HUES48 (cell line): ENCODE data around the gene ZFYVE21.

Experiments used
- H3K27ac ChIP-seq: one replicate; pipeline ENCODE4 v1.7.0; 2013; ENCODE audit warnings: low read depth, low read length, inconsistent platforms
- H3K27me3 ChIP-seq: 2 replicates; pipeline ENCODE4 v1.6.1; 2013; ENCODE audit warnings: mild to moderate bottlenecking, low read length; ENCODE audit not compliant: control insufficient read depth, insufficient read depth
- H3K36me3 ChIP-seq: 2 replicates; pipeline ENCODE4 v1.6.1; 2013; ENCODE audit warnings: low read length; ENCODE audit not compliant: control insufficient read depth, insufficient read depth
- H3K4me1 ChIP-seq: 2 replicates; pipeline ENCODE4 v1.6.1; 2013; ENCODE audit warnings: mild to moderate bottlenecking, low read length; ENCODE audit not compliant: control insufficient read depth, insufficient read depth
- H3K4me3 ChIP-seq: 2 replicates; pipeline ENCODE4 v1.5.1; 2013; ENCODE audit warnings: mild to moderate bottlenecking, low read depth, low read length
- H3K9ac ChIP-seq: 2 replicates; pipeline ENCODE4 v1.6.1; 2013; ENCODE audit warnings: mild to moderate bottlenecking, low read depth, low read length, moderate library complexity
- H3K9me3 ChIP-seq: 2 replicates; pipeline ENCODE4 v1.6.1; 2013; ENCODE audit warnings: low read length; ENCODE audit not compliant: control insufficient read depth, insufficient read depth

ZFYVE21 gene

GRCh38 chr14:103735439-103735814, 19.8 kb downstream of the ZFYVE21 start:
- Histone ChIP-seq H3K27me3 (no peaks in the 10 kb centered on the region), H3K36me3 (peaks cover 29% of the 10 kb centered on the region), H3K9ac (no peak overlapping the region), H3K9me3 (no peaks in the 10 kb centered on the region), H3K4me3 (no peak overlapping the region), H3K4me1 (no peaks in the 10 kb centered on the region), H3K27ac (no peak overlapping the region)

GRCh38 chr14:103735815-103736545, 20.4 kb downstream of the ZFYVE21 start:
- no peak overlapping the region for H3K27ac ChIP-seq
- peaks cover 26% of the 10 kb centered on the region for H3K36me3 ChIP-seq
- H3K27me3 ChIP-seq, result no peaks in the 10 kb centered on the region
- H3K9me3 ChIP-seq, result no peaks in the 10 kb centered on the region
- H3K4me3 ChIP-seq, result no peak overlapping the region
- no peak overlapping the region for H3K9ac ChIP-seq
- H3K4me1 ChIP-seq, result no peaks in the 10 kb centered on the region

GRCh38 chr14:103736546-103737431, 21.2 kb downstream of the ZFYVE21 start:
- Histone ChIP-seq H3K36me3 (peaks cover 22% of the 10 kb centered on the region), H3K4me1 (no peaks in the 10 kb centered on the region), H3K27me3 (no peaks in the 10 kb centered on the region), H3K9me3 (no peaks in the 10 kb centered on the region), H3K4me3 (no peak overlapping the region), H3K27ac (no peak overlapping the region), H3K9ac (no peak overlapping the region)

GRCh38 chr14:103737432-103738045, 21.9 kb downstream of the ZFYVE21 start:
- H3K36me3 ChIP-seq, result peaks cover 19% of the 10 kb centered on the region
- no peaks in the 10 kb centered on the region for H3K27me3 ChIP-seq
- no peak overlapping the region for H3K4me3 ChIP-seq
- no peak overlapping the region for H3K27ac ChIP-seq
- no peak overlapping the region for H3K9ac ChIP-seq
- H3K4me1 ChIP-seq, result no peaks in the 10 kb centered on the region
- no peaks in the 10 kb centered on the region for H3K9me3 ChIP-seq

- no peaks in the 10 kb centered on the region for H3K27me3 ChIP-seq
- no peak overlapping the region for H3K9ac ChIP-seq
- H3K36me3 ChIP-seq, result peaks cover 12% of the 10 kb centered on the region; the same call in 1 of the 2 replicates
- H3K27ac ChIP-seq, result no peak overlapping the region
- no peak overlapping the region for H3K4me3 ChIP-seq
- no peaks in the 10 kb centered on the region for H3K4me1 ChIP-seq
- no peaks in the 10 kb centered on the region for H3K9me3 ChIP-seq
These were observed 22.6 kb downstream of the ZFYVE21 start for GRCh38 chr14:103738166-103738565.

GRCh38 chr14:103738701-103739451, 23.3 kb downstream of the ZFYVE21 start:
- H3K4me3 ChIP-seq, result no peak overlapping the region
- H3K27me3 ChIP-seq, result no peaks in the 10 kb centered on the region
- H3K36me3 ChIP-seq, result peaks cover 5% of the 10 kb centered on the region; the same call in 1 of the 2 replicates
- no peaks in the 10 kb centered on the region for H3K4me1 ChIP-seq
- no peak overlapping the region for H3K9ac ChIP-seq
- no peak overlapping the region for H3K27ac ChIP-seq
- H3K9me3 ChIP-seq, result no peaks in the 10 kb centered on the region

GRCh38 chr14:103739466-103739792, 23.8 kb downstream of the ZFYVE21 start:
- no peaks in the 10 kb centered on the region for H3K36me3 ChIP-seq
- no peaks in the 10 kb centered on the region for H3K9me3 ChIP-seq
- no peak overlapping the region for H3K9ac ChIP-seq
- H3K4me1 ChIP-seq, result no peaks in the 10 kb centered on the region
- H3K27me3 ChIP-seq, result no peaks in the 10 kb centered on the region
- H3K27ac ChIP-seq, result no peak overlapping the region
- no peak overlapping the region for H3K4me3 ChIP-seq

- no peaks in the 10 kb centered on the region for H3K27me3 ChIP-seq
- H3K4me3 ChIP-seq, result no peak overlapping the region
- H3K27ac ChIP-seq, result no peak overlapping the region
- no peaks in the 10 kb centered on the region for H3K9me3 ChIP-seq
- H3K4me1 ChIP-seq, result no peaks in the 10 kb centered on the region
- H3K9ac ChIP-seq, result no peak overlapping the region
- no peaks in the 10 kb centered on the region for H3K36me3 ChIP-seq
These were observed 24.3 kb downstream of the ZFYVE21 start for GRCh38 chr14:103739793-103740501.

GRCh38 chr14:103740991-103741689, 25.5 kb downstream of the ZFYVE21 start:
- Histone ChIP-seq H3K4me1 (no peaks in the 10 kb centered on the region), H3K27me3 (no peaks in the 10 kb centered on the region), H3K36me3 (no peaks in the 10 kb centered on the region), H3K9ac (no peak overlapping the region), H3K9me3 (no peaks in the 10 kb centered on the region), H3K27ac (no peak overlapping the region), H3K4me3 (no peak overlapping the region)

GRCh38 chr14:103741876-103742275, 26.3 kb downstream of the ZFYVE21 start:
- Histone ChIP-seq H3K4me1 (no peaks in the 10 kb centered on the region), H3K27me3 (no peaks in the 10 kb centered on the region), H3K27ac (no peak overlapping the region), H3K9me3 (no peaks in the 10 kb centered on the region), H3K9ac (no peak overlapping the region), H3K36me3 (no peaks in the 10 kb centered on the region), H3K4me3 (no peak overlapping the region)
